Right ventricle myocardium superior (tissue), 1 donor: Measurements from ENCODE around the gene GNMT. TPM values are rescaled to one million over a fixed set of nuclear protein-coding genes. Genes with fewer than 3 reads are reported as not detected.

Experiments used
- ATAC-seq: fragments of 200-7000 bp; cut with Tn5 transposase; one replicate; pipeline ENCODE4 v1.9.1; 2020; ENCODE audit warnings: mild to moderate bottlenecking; ENCODE audit not compliant: poor library complexity
- DNase-seq: peaks from one replicate; pipeline ENCODE4 v3.0.0-alpha.2; 2020
- intact Hi-C: fragments of 100-400 bp; cut with DNase I; formaldehyde crosslinking; loops from one replicate; pipeline ENCODE4 v1.11.2; 2022
- long read RNA-seq: library from polyadenylated mRNA; unstranded; transcript quantifications from one replicate; pipeline ENCODE4 v2.0.0, GENCODE V29; 2021
- total RNA-seq: library from RNA; stranded (reverse); fragmentation: NEBNext Ultra II Directional; extraction: Animal tissue kit (Norgen Biotek cat#: 25700); gene quantifications from one replicate; pipeline ENCODE4 v1.2.1, GENCODE V29; 2021
- donor health status: DM: no; HTN: yes; CAD: no; lungs with severe emphysema.

GNMT gene
- 2.3 TPM for total RNA-seq
- long read RNA-seq, partial matches to known transcripts, result 1 of 3 reads
- long read RNA-seq, other reads (novel, unspliced or antisense), result 0 of 3 reads

DNA sequence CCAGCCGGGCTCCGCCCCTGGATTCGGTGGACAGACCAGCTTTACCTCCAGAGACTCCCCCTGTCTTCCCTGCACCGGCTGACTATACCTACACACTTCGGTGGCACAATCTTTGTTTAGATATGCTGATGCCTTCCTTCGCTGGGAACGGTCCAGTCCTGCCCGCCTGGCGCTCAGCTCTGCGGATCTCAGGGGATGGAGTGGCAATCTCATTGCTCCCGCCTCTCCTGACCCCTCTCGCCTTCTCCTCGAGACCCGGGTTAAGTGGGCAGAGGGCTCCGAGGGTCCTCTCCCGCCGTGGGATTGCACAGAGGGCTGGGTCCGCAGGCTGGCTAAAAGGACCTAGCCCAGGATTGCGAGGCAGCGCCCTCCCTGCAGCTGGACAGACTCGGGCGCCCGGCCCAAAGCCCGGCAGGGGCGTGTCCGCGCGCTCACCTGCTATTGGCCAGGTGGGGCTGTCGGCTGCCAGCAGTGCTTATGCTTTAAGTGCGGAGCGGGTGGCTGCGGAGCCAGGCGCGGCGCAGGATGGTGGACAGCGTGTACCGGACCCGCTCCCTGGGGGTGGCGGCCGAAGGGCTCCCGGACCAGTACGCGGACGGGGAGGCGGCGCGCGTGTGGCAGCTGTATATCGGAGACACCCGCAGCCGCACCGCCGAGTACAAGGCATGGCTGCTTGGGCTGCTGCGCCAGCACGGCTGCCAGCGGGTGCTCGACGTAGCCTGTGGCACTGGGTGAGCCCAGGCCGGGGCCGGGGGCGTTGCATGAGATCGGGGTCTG, at the start of gene GNMT:
GNMT (plus strand) TSS at position 512 of the 777 bp plus-strand sequence; CDS start at position 526, 14 bp downstream.
- intact Hi-C loops, result no loop called here

DNA sequence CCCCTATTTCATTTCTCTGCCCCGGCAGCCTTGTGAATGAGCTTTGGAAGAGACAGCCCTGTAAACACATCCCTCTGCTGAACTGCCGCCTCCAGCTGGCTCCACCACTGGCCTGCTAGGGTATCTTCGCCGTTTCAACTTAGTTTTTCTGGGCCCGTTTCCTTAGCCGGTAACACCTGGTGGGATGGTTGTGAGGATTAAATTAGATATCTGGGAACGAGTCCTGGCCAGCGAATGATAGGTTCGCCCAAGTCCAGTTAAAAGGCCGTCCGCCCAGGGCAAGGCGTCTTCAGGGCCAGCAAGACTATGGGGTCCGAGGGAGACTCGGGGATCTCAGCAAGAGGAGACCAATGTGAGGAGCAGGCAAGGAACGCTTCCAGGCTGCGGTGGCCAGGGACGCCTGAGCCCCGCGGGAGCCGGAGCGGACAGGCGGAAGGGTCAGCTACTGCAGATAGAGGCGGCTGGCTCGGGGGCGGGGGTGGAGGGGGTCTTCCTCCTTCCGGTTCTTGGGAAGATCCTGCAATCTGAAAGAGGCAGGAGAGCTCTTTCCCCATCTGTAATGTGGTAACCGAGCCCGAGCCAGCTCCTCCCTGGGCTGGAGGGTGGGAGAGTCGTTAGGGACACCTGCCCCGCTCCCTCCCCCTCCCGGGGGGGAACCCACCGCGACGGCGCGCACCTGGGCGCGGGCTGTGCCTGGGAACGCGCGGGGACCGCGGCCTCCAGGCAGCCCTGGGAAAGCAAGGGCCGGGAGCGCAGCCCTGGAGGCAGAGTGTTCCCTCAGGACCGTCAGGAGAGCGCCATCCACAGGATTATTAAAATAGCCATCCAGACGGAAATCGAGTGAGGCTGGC, 49.2 kb upstream of the GNMT start:
- ATAC-seq (no peak), DNase-seq (no peak)
- intact Hi-C loops, result no loop called here

More for the DNA sequence above, at the start of gene GNMT:
- DNase-seq (peak; percentile 83), ATAC-seq (peak; percentile 90)

DNA sequence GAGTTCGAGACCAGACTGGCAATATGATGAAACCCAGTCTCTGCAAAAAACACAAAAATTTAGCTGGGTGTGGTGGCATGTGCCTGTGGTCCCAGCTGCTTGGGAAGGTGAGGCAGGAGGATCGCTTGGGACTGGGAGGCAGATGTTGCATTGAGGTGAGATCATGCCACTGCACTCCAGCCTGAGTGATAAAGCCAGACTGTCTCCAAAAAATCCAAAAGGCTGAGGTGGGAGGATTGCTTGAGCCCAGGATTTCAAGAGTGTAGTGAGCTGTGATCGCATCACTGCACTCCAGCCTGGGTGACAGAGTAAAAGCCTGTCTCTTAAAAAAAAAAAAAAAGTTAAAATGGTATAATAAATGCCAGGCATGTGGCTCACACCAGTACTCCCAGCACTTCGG, 46.0 kb upstream of the GNMT start:
- ATAC-seq (no peak), DNase-seq (no peak)
- intact Hi-C loops, result no loop called here

DNA sequence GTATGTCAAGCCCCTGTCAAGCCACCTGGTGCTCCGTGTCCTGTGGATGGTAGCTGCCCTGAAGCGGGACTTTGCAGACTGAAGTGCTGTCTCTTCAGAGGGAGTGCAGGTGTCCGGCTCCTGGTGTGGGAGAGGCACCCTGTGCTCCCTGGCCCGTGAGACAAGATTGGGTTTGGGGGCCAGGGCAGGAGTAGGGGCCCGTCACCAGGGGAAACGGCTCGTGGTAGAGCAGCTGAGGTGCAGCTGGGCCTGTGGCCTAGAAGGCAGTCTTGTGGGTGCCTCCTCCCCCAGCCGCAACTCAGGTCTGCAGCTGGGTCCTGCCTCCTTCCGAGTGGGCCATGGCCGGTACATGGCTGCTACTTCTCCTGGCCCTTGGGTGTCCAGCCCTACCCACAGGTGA, 44.8 kb upstream of the GNMT start, which contains the start of gene PTCRA:
PTCRA (plus strand) TSS at position 322 of the 400 bp plus-strand sequence; CDS start at position 339, 17 bp downstream.
- intact Hi-C loops, result no loop called here
- no peak for DNase-seq
- ATAC-seq, result no peak

DNA sequence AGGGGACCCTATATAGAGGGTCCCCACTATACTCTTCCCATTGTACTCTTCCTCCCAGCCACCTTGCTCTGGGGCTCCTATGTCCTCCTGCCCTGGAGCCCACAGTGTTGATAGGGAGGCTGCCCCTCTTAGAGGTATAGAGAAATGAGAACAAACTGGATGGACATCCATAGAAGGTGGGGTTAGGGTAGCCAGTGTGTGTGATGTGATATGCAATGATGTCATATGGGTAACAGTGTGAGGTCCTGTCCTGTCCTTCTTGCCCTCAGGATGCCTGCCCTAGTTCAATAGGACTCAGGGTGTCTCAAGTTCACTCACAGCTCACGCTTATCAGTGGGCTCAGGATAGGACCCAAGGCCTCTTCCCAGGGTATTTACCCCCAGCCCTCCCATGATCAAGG, 44.3 kb upstream of the GNMT start:
- DNase-seq, result no peak
- ATAC-seq, result no peak
- intact Hi-C loops, result no loop called here

DNA sequence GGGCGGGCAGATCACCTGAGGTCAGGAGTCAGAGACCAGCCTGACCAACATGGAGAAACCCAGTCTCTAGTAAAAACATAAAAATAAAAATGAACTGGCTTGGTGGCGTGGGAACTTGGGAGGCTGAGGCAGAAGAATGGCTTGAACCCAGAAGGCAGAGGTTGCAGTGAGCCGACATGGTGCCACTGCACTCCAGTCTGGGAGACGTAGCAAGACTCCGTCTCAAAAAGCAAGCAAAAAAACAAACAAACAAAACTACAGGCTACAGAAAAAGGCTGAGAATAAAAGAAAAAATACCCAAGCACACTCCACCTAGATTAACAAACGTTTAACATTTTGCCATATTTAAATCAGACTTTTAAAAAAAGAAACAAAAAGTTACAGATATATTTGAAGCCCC, 38.8 kb upstream of the GNMT start:
- ATAC-seq (no peak), DNase-seq (no peak)
- intact Hi-C loops, result no loop called here

DNA sequence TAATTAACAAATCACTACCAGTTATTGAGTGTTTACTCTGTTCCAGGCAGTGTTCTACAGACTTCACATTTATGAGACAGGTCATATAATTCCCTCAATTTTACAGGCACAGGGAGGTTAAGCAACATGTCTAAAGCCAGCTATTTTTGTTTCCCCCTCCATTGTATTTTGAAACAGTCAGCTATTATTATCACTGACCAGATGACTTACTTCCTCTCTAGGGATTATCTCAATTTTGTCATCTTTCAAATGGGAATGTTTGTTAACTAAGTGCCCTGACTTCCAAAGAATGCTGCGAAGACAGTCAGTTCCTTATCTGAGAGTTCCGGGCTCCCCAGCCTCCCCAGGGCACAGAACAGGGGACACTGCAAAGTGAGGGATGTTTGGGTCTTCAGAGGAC, 36.9 kb upstream of the GNMT start:
- intact Hi-C loops, result no loop called here
- ATAC-seq (peak; percentile 15), DNase-seq (no peak)

DNA sequence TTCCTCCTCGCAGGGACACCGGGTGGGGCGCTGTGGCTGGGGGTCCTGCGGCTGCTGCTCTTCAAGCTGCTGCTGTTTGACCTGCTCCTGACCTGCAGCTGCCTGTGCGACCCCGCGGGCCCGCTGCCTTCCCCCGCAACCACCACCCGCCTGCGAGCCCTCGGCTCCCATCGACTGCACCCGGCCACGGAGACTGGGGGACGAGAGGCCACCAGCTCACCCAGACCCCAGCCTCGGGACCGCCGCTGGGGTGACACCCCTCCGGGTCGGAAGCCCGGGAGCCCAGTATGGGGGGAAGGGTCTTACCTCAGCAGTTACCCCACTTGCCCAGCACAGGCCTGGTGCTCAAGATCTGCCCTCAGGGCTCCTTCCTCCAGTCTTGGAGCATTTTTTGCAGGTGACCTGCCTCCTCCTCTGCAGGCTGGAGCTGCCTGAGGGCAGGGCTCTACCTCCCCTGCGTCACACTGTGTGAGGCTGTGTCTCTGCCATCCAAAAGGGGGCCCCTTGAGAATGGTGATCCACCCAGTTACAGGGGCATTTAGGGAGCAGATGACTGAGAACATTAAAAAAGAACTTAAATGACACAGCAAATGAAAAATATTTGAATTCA, 35.2 kb upstream of the GNMT start:
- intact Hi-C loops, result no loop called here
- ATAC-seq, result no peak

DNA sequence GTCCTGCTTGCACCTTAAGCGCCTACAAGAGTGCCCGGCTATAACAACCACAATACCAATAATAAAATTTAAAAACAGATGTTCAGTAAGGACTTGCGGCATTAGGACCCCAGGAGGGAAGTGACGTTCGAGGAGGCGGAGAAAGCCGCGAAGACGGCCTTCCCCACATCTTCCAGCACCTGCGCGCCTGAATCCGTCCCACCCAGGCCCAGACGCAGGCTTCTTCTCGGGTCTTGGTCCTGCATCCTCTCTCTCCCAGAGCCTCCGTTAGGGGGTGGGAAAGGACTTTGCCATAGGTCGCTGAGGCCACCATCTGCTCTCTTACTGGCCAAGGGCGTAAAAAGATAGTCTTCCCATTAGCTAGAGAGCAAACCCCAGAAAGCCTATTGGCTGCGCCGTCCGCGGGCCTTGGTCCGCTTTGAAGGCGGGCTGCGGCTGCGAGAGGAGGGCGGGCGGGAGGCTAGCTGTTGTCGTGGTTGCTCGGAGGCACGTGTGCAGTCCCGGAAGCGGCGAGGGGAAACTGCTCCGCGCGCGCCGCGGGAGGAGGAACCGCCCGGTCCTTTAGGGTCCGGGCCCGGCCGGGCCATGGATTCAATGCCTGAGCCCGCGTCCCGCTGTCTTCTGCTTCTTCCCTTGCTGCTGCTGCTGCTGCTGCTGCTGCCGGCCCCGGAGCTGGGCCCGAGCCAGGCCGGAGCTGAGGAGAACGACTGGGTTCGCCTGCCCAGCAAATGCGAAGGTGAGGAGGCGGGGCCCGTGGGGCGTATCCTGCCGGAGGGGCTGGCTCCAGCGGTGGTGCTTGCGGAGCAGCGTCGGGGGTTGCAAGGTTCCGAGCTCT, 31.4 kb upstream of the GNMT start, which contains the start of gene CNPY3:
CNPY3 (plus strand) TSS at position 495 of the 835 bp plus-strand sequence; CDS start at position 586, 91 bp downstream.
- intact Hi-C loops, result no loop called here
- peak; percentile 96 for ATAC-seq
- DNase-seq, result peak; percentile 96

More for the DNA sequence above, 35.2 kb upstream of the GNMT start:
- no peak for DNase-seq

DNA sequence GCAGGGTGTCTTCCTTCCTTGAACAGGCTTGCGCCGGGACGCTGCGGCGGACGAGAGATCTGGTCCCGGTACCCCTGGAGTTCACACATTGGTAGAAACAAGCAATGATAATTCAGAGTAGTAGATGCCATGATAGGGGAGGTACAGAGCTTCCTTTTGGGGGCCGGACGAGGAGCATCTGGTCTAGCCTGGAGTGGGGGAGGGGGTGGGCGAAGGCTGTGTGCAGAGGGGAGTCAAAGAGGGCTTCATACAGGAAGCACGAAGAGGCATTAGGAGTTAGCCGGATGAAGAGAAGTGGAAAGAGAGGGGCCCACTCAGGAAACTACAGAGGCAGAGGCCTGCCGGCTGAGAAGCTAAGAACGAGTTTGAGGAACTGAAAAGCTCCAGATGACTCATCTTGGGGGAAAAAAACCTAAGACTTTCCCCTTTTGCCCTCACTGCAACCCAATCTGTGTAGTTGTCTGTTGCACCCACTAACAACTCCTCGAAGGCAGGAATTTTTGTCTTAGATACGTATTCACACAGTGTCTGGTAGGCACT, 30.7 kb upstream of the GNMT start:
- DNase-seq (peak; percentile 48), ATAC-seq (peak; percentile 23)
- intact Hi-C loops, result no loop called here

DNA sequence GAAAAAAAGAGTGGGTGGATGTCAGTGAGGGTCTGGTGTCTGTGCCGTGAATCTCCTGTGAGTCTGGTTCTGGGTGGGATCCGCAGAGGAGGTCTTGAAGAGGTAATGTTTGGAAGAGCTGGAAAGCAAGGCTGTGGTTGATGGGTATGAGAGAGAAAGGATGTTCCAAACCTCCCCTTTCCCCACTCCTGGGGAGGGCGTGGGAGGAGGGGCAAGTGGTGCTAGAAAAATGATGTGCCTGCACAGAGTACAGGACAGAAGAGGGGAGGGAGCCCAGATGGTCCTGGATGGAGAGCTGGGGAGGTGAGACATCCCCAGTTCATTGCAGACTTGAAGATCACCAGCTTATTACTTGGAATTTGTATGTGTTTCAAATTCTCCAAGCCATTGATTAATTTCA, 28.1 kb upstream of the GNMT start:
- ATAC-seq (no peak), DNase-seq (no peak)
- intact Hi-C loops, result no loop called here

DNA sequence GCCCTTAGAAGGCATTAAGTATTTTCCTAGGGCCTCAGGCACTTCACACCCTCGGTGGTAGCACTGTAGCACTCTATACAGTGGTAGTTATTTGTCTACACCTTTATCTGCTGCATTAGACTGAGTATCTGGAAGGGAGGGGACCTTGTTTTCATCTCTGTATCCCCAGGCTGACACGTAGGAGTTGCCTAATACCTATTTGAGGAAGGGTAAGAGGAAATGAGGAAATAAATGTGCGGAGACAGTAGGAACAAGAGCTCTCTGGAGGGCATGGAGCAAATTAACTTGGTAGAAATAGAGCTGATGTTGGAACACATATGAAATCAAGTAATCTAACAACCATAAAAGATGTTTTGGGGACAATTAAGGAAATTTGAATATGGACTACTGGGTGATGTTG, 27.3 kb upstream of the GNMT start:
- intact Hi-C loops, result no loop called here
- no peak for DNase-seq
- ATAC-seq, result no peak

DNA sequence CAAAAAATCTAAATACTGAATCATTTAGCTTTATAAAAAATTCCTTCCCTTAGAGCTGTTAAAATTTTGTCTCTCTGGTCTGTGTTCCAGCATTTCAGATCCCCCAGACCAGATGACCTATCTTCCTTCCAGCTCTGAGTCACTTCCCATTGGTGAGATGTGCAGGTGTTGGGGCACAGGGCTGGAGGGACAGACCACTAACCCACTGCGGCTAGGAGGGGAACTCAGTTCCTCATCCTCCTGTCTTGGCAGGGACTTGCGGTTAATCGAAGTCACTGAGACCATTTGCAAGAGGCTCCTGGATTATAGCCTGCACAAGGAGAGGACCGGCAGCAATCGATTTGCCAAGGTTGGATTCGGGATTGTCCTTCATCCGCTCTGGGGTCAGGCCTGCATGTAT, 25.2 kb upstream of the GNMT start:
- intact Hi-C loops, result no loop called here
- no peak for DNase-seq
- ATAC-seq, result no peak

DNA sequence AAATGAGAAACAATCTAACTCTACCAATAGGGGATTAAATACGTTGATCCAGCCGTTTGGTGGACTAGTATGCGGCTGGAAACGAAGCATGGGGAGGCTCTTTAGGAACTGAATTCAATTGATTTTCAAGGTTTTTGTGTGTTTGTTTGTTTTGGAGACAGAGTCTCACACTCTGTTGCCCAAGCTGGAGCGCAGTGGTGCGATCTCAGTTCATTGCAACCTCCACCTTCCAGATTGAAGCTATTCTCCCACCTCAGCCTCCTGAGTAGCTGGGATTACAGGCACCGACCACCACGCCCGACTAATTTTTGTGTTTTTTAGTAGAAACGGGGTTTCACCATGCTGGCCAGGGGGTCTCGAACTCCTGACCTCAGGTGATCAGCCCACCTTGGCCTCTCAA, 24.2 kb upstream of the GNMT start:
- intact Hi-C loops, result no loop called here
- no peak for ATAC-seq
- DNase-seq, result no peak

DNA sequence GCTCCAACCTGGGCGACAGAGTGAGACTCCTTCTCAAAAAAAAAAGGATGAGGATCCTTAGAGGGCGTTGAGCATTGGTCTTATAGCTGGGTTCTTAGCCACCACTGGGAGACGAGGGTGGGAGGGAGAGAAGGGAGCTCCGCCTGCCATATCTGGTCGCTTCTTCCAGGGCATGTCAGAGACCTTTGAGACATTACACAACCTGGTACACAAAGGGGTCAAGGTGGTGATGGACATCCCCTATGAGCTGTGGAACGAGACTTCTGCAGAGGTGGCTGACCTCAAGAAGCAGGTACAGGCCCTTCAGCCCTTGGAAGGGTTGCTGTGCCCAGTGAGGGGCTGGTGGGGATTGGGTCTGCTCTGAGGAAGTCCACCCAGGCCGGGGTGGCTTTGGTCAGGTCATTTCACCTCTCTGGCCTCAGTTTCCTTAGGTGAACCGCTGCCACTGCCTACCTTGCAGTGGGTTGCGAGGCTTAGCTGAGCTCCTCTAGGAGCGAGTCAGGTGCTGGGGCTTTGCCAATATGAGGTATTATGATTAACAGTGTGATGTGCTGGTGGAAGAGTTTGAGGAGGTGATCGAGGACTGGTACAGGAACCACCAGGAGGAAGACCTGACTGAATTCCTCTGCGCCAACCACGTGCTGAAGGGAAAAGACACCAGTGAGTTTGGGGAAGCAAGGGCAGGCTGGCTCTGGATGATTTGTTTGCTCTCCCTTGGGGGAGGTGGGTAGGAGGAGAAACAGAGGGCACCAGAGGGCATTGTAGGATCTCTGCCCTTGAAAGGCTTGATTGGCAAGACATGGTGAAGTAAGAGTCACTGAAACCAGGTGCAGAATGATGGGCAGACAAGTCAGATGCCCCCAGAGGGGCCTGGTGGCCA, 22.8 kb upstream of the GNMT start:
- intact Hi-C loops, result no loop called here
- DNase-seq, result no peak
- ATAC-seq, result no peak

DNA sequence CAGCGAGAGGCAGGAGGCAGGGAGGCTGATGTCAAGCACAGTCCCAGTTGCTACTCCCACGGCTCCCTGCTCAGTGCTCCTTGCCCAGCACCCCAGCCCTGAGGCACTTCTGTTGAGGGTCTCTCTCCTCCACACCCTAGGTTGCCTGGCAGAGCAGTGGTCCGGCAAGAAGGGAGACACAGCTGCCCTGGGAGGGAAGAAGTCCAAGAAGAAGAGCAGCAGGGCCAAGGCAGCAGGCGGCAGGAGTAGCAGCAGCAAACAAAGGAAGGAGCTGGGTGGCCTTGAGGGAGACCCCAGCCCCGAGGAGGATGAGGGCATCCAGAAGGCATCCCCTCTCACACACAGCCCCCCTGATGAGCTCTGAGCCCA, 22.1 kb upstream of the GNMT start:
- intact Hi-C loops, result no loop called here
- no peak for DNase-seq
- ATAC-seq, result no peak
